HEK293 (cell line): ENCODE measurements around the gene RAD51C.
A peak's percentile ranks its signal among the peaks of the same experiment; 100 is the strongest.

ENCODE experiments used
- CTCF ChIA-PET: fragments of 350-600 bp; formaldehyde crosslinking; extraction: SDS; loops from one replicate; lab custom pipeline; 2021; ENCODE audit warnings: antibody characterized with exemption; lab: Yijun Ruan, JAX
- POLR2A ChIA-PET: fragments of 300-600 bp; formaldehyde crosslinking; extraction: SDS; loops from one replicate; lab custom pipeline; 2020; ENCODE audit warnings: antibody characterized with exemption, inconsistent platforms; lab: Yijun Ruan, JAX
- H3K27ac ChIP-seq: fragments of 200-500 bp; sonication (Bioruptor generic); 2 replicates; pipeline ENCODE4 v1.5.1; 2014; ENCODE audit warnings: low read depth, low read length, control low read depth, inconsistent platforms; ENCODE audit errors: extremely low read depth
- H3K36me3 ChIP-seq, 2 experiments: fragments of 200-500 bp in 1 of 2; sonication (Bioruptor generic) in 1 of 2; 1 replicate in 1 of 2; 2 replicates in 1 of 2; pipeline ENCODE4 v1.5.1; 2014 to 2017; ENCODE audit warnings: inconsistent platforms in 2 of 2, low read length in 2 of 2; ENCODE audit not compliant: control insufficient read depth in 2 of 2, insufficient read depth in 1 of 2
- H3K4me1 ChIP-seq: fragments of 200-500 bp; sonication (Bioruptor generic); 2 replicates; pipeline ENCODE4 v1.5.1; 2014; ENCODE audit warnings: mild to moderate bottlenecking, low read length, inconsistent platforms; ENCODE audit not compliant: control insufficient read depth, insufficient read depth
- H3K4me3 ChIP-seq: 2 replicates; pipeline ENCODE4 v1.5.1; 2011; ENCODE audit warnings: low read depth, mild to moderate bottlenecking, control low read depth, low read length, moderate library complexity
- H3K9me3 ChIP-seq: fragments of 200-500 bp; sonication (Bioruptor generic); 2 replicates; pipeline ENCODE4 v1.5.1; 2014; ENCODE audit warnings: low read depth, low read length, inconsistent platforms; ENCODE audit not compliant: control insufficient read depth, insufficient read depth
- PRDM10 ChIP-seq: fragments of 450-650 bp; formaldehyde crosslinking; IDR thresholded peaks from 2 replicates; pipeline ENCODE4 v1.5.1; 2016; ENCODE audit warnings: missing biosample characterization, missing genetic modification characterization
- TRIM28 ChIP-seq: IDR thresholded peaks from 2 replicates; pipeline ENCODE4 v1.6.1; 2011; ENCODE audit warnings: low read length, control low read depth, borderline replicate concordance
- ZBTB21 ChIP-seq: fragments of 450-650 bp; formaldehyde crosslinking; IDR thresholded peaks from 2 replicates; pipeline ENCODE4 v1.5.1; 2017; ENCODE audit warnings: missing biosample characterization, missing genetic modification characterization
- ZEB2 ChIP-seq: fragments of 450-650 bp; formaldehyde crosslinking; IDR thresholded peaks from 2 replicates; pipeline ENCODE4 v1.5.1; 2016; ENCODE audit warnings: missing biosample characterization, missing genetic modification characterization
- ZNF133 ChIP-seq: fragments of 450-650 bp; formaldehyde crosslinking; IDR thresholded peaks from 2 replicates; pipeline ENCODE4 v1.5.1; 2016; ENCODE audit warnings: missing biosample characterization, missing genetic modification characterization
- ZNF169 ChIP-seq: fragments of 450-650 bp; formaldehyde crosslinking; IDR thresholded peaks from 2 replicates; pipeline ENCODE4 v1.5.1; 2016; ENCODE audit warnings: missing biosample characterization, missing genetic modification characterization
- ZNF266 ChIP-seq: fragments of 450-650 bp; formaldehyde crosslinking; IDR thresholded peaks from 2 replicates; pipeline ENCODE4 v1.5.1; 2016; ENCODE audit warnings: missing biosample characterization, missing genetic modification characterization, low read depth
- ZNF324 ChIP-seq: fragments of 450-650 bp; formaldehyde crosslinking; IDR thresholded peaks from 2 replicates; pipeline ENCODE4 v1.5.1; 2016; ENCODE audit warnings: missing biosample characterization, missing genetic modification characterization
- ZNF501 ChIP-seq: fragments of 450-650 bp; formaldehyde crosslinking; IDR thresholded peaks from 2 replicates; pipeline ENCODE4 v1.5.1; 2016; ENCODE audit warnings: missing biosample characterization, missing genetic modification characterization
- ZNF571 ChIP-seq: fragments of 450-650 bp; formaldehyde crosslinking; IDR thresholded peaks from 2 replicates; pipeline ENCODE4 v1.5.0; 2017; ENCODE audit warnings: missing biosample characterization, missing genetic modification characterization
- ZNF621 ChIP-seq: fragments of 450-650 bp; formaldehyde crosslinking; IDR thresholded peaks from 2 replicates; pipeline ENCODE4 v1.5.1; 2017; ENCODE audit warnings: missing biosample characterization, missing genetic modification characterization
- ZNF654 ChIP-seq: fragments of 450-650 bp; formaldehyde crosslinking; IDR thresholded peaks from 2 replicates; pipeline ENCODE4 v1.5.1; 2016; ENCODE audit warnings: low read depth, missing biosample characterization, missing genetic modification characterization
- TF ChIP-seq, protein P1 (sequence below): fragments of 450-650 bp; formaldehyde crosslinking; IDR thresholded peaks from 2 replicates; pipeline ENCODE4 v1.5.1; 2016; ENCODE audit warnings: missing biosample characterization, missing genetic modification characterization
- TF ChIP-seq, protein P2 (sequence below): fragments of 450-650 bp; formaldehyde crosslinking; IDR thresholded peaks from 2 replicates; pipeline ENCODE4 v1.5.1; 2016; ENCODE audit warnings: missing biosample characterization, missing genetic modification characterization
- TF ChIP-seq, protein P3 (sequence below): fragments of 450-650 bp; IDR thresholded peaks from 2 replicates; pipeline ENCODE4 v1.5.1; 2018; ENCODE audit warnings: missing biosample characterization, mild to moderate bottlenecking, missing genetic modification characterization
- TF ChIP-seq, protein P4 (sequence below): fragments of 450-650 bp; formaldehyde crosslinking; IDR thresholded peaks from 2 replicates; pipeline ENCODE4 v1.5.1; 2017; ENCODE audit warnings: missing biosample characterization, mild to moderate bottlenecking, missing genetic modification characterization, moderate library complexity

RAD51C gene

DNA sequence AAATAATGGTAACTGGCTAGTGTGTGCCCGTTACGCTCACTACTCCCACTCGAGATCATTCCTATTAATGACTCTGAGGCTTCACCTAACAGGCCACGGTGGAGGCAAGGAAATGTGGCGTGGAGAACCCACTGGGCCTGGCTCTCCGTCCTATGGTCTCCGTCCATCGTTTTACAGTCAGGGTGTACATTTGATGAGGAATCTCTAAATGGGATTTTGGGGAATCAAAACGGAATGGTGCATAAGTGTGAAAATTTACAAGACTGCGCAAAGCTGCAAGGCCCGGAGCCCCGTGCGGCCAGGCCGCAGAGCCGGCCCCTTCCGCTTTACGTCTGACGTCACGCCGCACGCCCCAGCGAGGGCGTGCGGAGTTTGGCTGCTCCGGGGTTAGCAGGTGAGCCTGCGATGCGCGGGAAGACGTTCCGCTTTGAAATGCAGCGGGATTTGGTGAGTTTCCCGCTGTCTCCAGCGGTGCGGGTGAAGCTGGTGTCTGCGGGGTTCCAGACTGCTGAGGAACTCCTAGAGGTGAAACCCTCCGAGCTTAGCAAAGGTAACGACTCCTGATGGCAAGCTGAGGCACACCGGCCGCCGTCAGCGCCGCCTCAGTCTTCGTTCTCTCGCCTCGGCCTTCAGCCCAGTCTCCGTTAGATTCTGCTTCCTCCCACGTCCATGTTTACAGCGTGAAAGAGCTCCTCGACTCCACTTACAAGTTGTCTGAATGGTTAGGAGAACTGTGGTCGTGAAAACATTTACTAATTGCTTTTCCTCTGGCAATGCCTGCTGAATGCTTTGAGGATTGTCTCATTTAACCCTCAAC is at the start of gene RAD51C (continued):
- TF ChIP-seq ZEB2 (tag by site-specific recombination) (peak; percentile 88), ZBTB21 (peak; percentile 92), ZNF324 (peak; percentile 51; the same call in 1 of the 2 replicates), ZNF501 (tag by site-specific recombination) (peak; percentile 88), ZNF654 (no peak), TRIM28 (peak; percentile 66; the same call in 1 of the 2 replicates)
- TF ChIP-seq, protein P1, sequence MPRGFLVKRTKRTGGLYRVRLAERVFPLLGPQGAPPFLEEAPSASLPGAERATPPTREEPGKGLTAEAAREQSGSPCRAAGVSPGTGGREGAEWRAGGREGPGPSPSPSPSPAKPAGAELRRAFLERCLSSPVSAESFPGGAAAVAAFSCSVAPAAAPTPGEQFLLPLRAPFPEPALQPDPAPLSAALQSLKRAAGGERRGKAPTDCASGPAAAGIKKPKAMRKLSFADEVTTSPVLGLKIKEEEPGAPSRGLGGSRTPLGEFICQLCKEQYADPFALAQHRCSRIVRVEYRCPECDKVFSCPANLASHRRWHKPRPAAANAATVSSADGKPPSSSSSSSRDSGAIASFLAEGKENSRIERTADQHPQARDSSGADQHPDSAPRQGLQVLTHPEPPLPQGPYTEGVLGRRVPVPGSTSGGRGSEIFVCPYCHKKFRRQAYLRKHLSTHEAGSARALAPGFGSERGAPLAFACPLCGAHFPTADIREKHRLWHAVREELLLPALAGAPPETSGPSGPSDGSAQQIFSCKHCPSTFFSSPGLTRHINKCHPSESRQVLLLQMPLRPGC (tag by site-specific recombination): peak; percentile 53; the same call in 1 of the 2 replicates
- TF ChIP-seq, all 188 proteins: peak for 67

DNA sequence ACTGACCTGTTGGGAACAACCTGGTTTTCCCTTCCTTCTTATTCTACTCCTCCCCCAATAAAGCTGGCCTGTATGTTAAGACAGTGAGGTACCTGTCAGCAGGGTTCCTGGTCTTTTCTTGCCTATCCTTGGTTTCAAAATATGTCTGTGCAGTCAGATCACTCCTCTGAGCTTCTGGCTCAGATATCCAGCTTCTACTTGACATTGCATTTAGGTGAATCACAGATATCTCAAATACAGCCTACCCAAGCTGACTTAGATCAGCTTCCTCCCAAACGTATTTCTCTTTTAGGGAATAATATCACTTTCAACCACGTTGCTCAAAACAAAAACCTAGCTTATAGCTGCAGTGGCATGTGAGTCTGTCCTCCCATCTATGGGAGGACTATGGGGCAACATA is 49.3 kb upstream of the RAD51C start:
- Histone ChIP-seq H3K9me3 (no peaks in the 10 kb centered on the region), H3K4me1 (no peaks in the 10 kb centered on the region), H3K36me3 (no peaks in the 10 kb centered on the region), H3K27ac (no peak overlapping the region), H3K4me3 (no peak overlapping the region)
- POLR2A ChIA-PET: interaction anchor here (0.6 to 5.7 kb wide), 4 partner anchors 11 to 107 kb away, joined by 3 to 55 read pairs (median 4); no protein-coding TSS in a partner anchor
- CTCF ChIA-PET: interaction anchor here (0.6 to 0.9 kb wide), 3 partner anchors 11 to 35 kb away, joined by 3 read pairs; no protein-coding TSS in a partner anchor
- TF ChIP-seq ZNF169: no peak
- no peak for TF ChIP-seq ZNF571 (tag by site-specific recombination)
- TF ChIP-seq ZNF266 (tag by site-specific recombination): no peak
- no peak for TF ChIP-seq ZNF133 (tag by site-specific recombination)
- TF ChIP-seq, protein P2, sequence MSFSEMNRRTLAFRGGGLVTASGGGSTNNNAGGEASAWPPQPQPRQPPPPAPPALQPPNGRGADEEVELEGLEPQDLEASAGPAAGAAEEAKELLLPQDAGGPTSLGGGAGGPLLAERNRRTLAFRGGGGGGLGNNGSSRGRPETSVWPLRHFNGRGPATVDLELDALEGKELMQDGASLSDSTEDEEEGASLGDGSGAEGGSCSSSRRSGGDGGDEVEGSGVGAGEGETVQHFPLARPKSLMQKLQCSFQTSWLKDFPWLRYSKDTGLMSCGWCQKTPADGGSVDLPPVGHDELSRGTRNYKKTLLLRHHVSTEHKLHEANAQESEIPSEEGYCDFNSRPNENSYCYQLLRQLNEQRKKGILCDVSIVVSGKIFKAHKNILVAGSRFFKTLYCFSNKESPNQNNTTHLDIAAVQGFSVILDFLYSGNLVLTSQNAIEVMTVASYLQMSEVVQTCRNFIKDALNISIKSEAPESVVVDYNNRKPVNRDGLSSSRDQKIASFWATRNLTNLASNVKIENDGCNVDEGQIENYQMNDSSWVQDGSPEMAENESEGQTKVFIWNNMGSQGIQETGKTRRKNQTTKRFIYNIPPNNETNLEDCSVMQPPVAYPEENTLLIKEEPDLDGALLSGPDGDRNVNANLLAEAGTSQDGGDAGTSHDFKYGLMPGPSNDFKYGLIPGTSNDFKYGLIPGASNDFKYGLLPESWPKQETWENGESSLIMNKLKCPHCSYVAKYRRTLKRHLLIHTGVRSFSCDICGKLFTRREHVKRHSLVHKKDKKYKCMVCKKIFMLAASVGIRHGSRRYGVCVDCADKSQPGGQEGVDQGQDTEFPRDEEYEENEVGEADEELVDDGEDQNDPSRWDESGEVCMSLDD (tag by site-specific recombination): no peak
- TF ChIP-seq, protein P3, sequence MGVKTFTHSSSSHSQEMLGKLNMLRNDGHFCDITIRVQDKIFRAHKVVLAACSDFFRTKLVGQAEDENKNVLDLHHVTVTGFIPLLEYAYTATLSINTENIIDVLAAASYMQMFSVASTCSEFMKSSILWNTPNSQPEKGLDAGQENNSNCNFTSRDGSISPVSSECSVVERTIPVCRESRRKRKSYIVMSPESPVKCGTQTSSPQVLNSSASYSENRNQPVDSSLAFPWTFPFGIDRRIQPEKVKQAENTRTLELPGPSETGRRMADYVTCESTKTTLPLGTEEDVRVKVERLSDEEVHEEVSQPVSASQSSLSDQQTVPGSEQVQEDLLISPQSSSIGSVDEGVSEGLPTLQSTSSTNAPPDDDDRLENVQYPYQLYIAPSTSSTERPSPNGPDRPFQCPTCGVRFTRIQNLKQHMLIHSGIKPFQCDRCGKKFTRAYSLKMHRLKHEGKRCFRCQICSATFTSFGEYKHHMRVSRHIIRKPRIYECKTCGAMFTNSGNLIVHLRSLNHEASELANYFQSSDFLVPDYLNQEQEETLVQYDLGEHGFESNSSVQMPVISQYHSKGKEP (tag by site-specific recombination): no peak

GRCh38 chr17:58648236-58648635 is 44.2 kb upstream of the RAD51C start:
- ChIA-PET POLR2A (interaction anchor here (0.6 to 3.7 kb wide), 6 partner anchors 10 to 445 kb away, joined by 3 to 29 read pairs (median 4); no protein-coding TSS in a partner anchor), CTCF (interaction anchor here (1.0 kb wide), 1 partner anchor 19 kb away, joined by 3 read pairs; no protein-coding TSS in a partner anchor)
- Histone ChIP-seq H3K36me3 (no peaks in the 10 kb centered on the region), H3K27ac (no peak overlapping the region)
- TF ChIP-seq ZNF621 (tag by site-specific recombination): no peak
- 0 out of 2 replicates have a peak, but pooled peaks have one; percentile 27 for TF ChIP-seq PRDM10 (tag by site-specific recombination)
- TF ChIP-seq, protein P4, sequence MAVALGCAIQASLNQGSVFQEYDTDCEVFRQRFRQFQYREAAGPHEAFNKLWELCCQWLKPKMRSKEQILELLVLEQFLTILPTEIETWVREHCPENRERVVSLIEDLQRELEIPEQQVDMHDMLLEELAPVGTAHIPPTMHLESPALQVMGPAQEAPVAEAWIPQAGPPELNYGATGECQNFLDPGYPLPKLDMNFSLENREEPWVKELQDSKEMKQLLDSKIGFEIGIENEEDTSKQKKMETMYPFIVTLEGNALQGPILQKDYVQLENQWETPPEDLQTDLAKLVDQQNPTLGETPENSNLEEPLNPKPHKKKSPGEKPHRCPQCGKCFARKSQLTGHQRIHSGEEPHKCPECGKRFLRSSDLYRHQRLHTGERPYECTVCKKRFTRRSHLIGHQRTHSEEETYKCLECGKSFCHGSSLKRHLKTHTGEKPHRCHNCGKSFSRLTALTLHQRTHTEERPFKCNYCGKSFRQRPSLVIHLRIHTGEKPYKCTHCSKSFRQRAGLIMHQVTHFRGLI (tag by site-specific recombination): peak; percentile 82
- TF ChIP-seq, all 188 proteins: peak for 2
- Histone ChIP-seq H3K4me3 (no peak overlapping the region), H3K4me1 (no peaks in the 10 kb centered on the region), H3K9me3 (no peaks in the 10 kb centered on the region)
